DOHH2 (cell line): Measurements from ENCODE around the gene MT1M.

ENCODE experiments used
- CTCF ChIP-seq: fragments of 200-600 bp; sonication (generic); IDR thresholded peaks from one replicate; pipeline ENCODE4 v1.5.1; 2014; ENCODE audit warnings: antibody characterized with exemption, mild to moderate bottlenecking, low read depth, low read length; ENCODE audit not compliant: poor library complexity, severe bottlenecking
- EZH2phosphoT487 ChIP-seq: fragments of 200-600 bp; sonication (generic); IDR thresholded peaks from 2 replicates; pipeline ENCODE4 v1.6.1; 2017; ENCODE audit warnings: borderline replicate concordance, mild to moderate bottlenecking, antibody characterized with exemption, low read length, moderate library complexity, mixed read lengths

- no peak for TF ChIP-seq CTCF
- no peak for TF ChIP-seq EZH2phosphoT487
These were observed 1.1 kb downstream of the MT1M start for GRCh38 chr16:56633535-56633934.
